Pancreas (tissue), 10 donors: Measurements from ENCODE around the gene CASQ2. TPM values are rescaled to one million over a fixed set of nuclear protein-coding genes. Genes with fewer than 3 reads are reported as not detected.

Source experiments
- ATAC-seq, 4 donors: fragments of 200-7000 bp; cut with Tn5 transposase; one replicate each; pipeline versions ENCODE4 v1.8.0 to v1.9.1; 2020; ENCODE audit warnings: mild to moderate bottlenecking in 4 of 4, moderate library complexity in 4 of 4
- DNase-seq, 6 donors: peaks; one replicate each; pipeline ENCODE4 v3.0.0-alpha.2; 2020
- FAIRE-seq: peaks from 2 replicates; lab custom pipeline; 2012; peaks lifted over from hg19 to GRCh38; lab: Jason Lieb, UNC
- H3K27ac ChIP-seq, 4 donors: fragments of 200-600 bp; sonication (generic); 1 replicate in 3 of 4; 2 replicates in 1 of 4; pipeline versions ENCODE4 v1.5.0 to v1.8.0; 2020
- H3K27me3 ChIP-seq, 4 donors: fragments of 200-600 bp; one replicate each; pipeline ENCODE4 v1.8.0; 2021
- H3K36me3 ChIP-seq, 3 donors: fragments of 200-600 bp; sonication (generic) in 1 of 3; one replicate each; pipeline versions ENCODE4 v1.5.0 to v1.8.0; 2020 to 2021
- H3K4me1 ChIP-seq, 3 donors: fragments of 200-600 bp; one replicate each; pipeline ENCODE4 v1.8.0; 2021
- H3K4me3 ChIP-seq, 4 donors: fragments of 200-600 bp; sonication (generic) in 2 of 4; one replicate each; pipeline versions ENCODE4 v1.5.0 to v1.8.0; 2020 to 2021
- H3K9me3 ChIP-seq, 4 donors: fragments of 200-600 bp; one replicate each; pipeline ENCODE4 v1.8.0; 2021
- CTCF ChIP-seq, 4 donors: fragments of 200-600 bp; sonication (generic) in 3 of 4; IDR thresholded peaks; one replicate each; pipeline versions ENCODE4 v1.5.0 to v1.8.0; 2021; ENCODE audit warnings: antibody characterized with exemption in 4 of 4
- WGBS, 2 donors: extraction: QIAGEN DNeasy Blood & Tissue Kit; methylation state at CpG; one replicate each; pipeline ENCODE4 v1.1.7; 2013; 5-methylcytosine and 5-hydroxymethylcytosine counted together
- intact Hi-C, 3 donors: fragments of 100-400 bp; cut with DNase I; formaldehyde crosslinking; loops; one replicate each; pipeline versions ENCODE4 v1.11.1 to v1.14.2; 2022
- polyA plus RNA-seq, 2 donors: library from polyadenylated mRNA; stranded (reverse); fragments of 200-250 nt; gene quantifications; one replicate each; pipeline ENCODE4 v1.2.3, GENCODE V29; 2013
- total RNA-seq, 6 donors: library from RNA; stranded (reverse); fragmentation: NEBNext Ultra II Directional in 4 of 6; extraction: Animal tissue kit (Norgen Biotek cat#: 25700) in 4 of 6; gene quantifications; one replicate each; pipeline versions ENCODE4 v1.2.1 to v1.2.4, GENCODE V29; 2021 to 2023
- donor health status: healthy with polysubstance abuse.
- donor health status: DM: no; HTN: no; CAD: no; lungs with moderate emphysema.
- donor health status: DM: no; HTN: no; CAD: no.
- donor health status: control.
- donor health status: control.
- donor health status: Bipolar disorder and iron deficiency.
- donor health status: DM: yes; HTN: yes; CAD: no.
- donor health status: DM: no; HTN: no; CAD: no.
- donor health status: DM: no; HTN: no; CAD: no.
- donor health status: DM: yes; HTN: yes; CAD: no.

Gene CASQ2
- total and polyA plus RNA-seq, 8 donors = 0.09 to 1.2 (median 0.34) TPM; not detected in 1

- H3K4me3 ChIP-seq = no peak overlapping the region
- DNase-seq (peak in 4 of 6 donors; percentile 32 to 53 (median 46)), ATAC-seq (peak; percentile 70 to 89 (median 78)), FAIRE-seq (no peak)
- peak in 1 of 4 donors; percentile 25 for TF ChIP-seq CTCF (IDR thresholded peaks at IDR 0.05)
- no peaks in the 10 kb centered on the region for H3K9me3 ChIP-seq
- H3K27me3 ChIP-seq = no peaks in the 10 kb centered on the region
- no peaks in the 10 kb centered on the region for H3K4me1 ChIP-seq
- H3K36me3 ChIP-seq = no peaks in the 10 kb centered on the region
- 0 to 2% methylated on average over 1 of the region's 1 CpG for WGBS, 2 donors
- intact Hi-C loops = no loop called here
- no peak overlapping the region for H3K27ac ChIP-seq
These were observed 4.0 kb downstream of the CASQ2 start for GRCh38 chr1:115764541-115764940.

GRCh38 chr1:115762779-115763178 is 5.7 kb downstream of the CASQ2 start:
- no peak overlapping the region for H3K4me3 ChIP-seq
- H3K27me3 ChIP-seq = no peaks in the 10 kb centered on the region
- no peak for TF ChIP-seq CTCF (IDR thresholded peaks at IDR 0.05)
- H3K27ac ChIP-seq = no peak overlapping the region
- ATAC-seq (no peak), FAIRE-seq (no peak), DNase-seq (no peak)
- H3K4me1 ChIP-seq = no peaks in the 10 kb centered on the region
- intact Hi-C loops = no loop called here
- WGBS, 2 donors = 88 to 92% methylated on average over 3 of the region's 3 CpGs
- no peaks in the 10 kb centered on the region for H3K36me3 ChIP-seq
- no peaks in the 10 kb centered on the region for H3K9me3 ChIP-seq

GRCh38 chr1:115761601-115762302 is 6.8 kb downstream of the CASQ2 start:
- DNase-seq (no peak), FAIRE-seq (no peak), ATAC-seq (peak in 3 of 4 donors; percentile 57 to 61 (median 59))
- no peak overlapping the region for H3K27ac ChIP-seq
- intact Hi-C loops = no loop called here
- WGBS, 2 donors = 80 to 84% methylated on average over 7 of the region's 7 CpGs
- no peaks in the 10 kb centered on the region for H3K9me3 ChIP-seq
- TF ChIP-seq CTCF (IDR thresholded peaks at IDR 0.05) = no peak
- no peaks in the 10 kb centered on the region for H3K4me1 ChIP-seq
- H3K4me3 ChIP-seq = no peak overlapping the region
- no peaks in the 10 kb centered on the region for H3K36me3 ChIP-seq
- no peaks in the 10 kb centered on the region for H3K27me3 ChIP-seq

GRCh38 chr1:115757856-115758255 is 10.7 kb downstream of the CASQ2 start:
- ATAC-seq = no peak
- Histone ChIP-seq H3K4me1 (peaks cover 0 to 4% (median 0%) of the 10 kb centered on the region in 3 donors), H3K27me3 (no peaks in the 10 kb centered on the region), H3K9me3 (no peaks in the 10 kb centered on the region), H3K36me3 (no peaks in the 10 kb centered on the region), H3K27ac (no peak overlapping the region), H3K4me3 (no peak overlapping the region)
- intact Hi-C loops = no loop called here
- WGBS, 2 donors = 0 to 78% methylated on average over 1 of the region's 1 CpG
- no peak for TF ChIP-seq CTCF (IDR thresholded peaks at IDR 0.05)
- DNase-seq = no peak
- no peak for FAIRE-seq

GRCh38 chr1:115757326-115757725 is 11.2 kb downstream of the CASQ2 start:
- intact Hi-C loops = no loop called here
- 72 to 85% methylated on average over 3 of the region's 3 CpGs for WGBS, 2 donors
- no peak for FAIRE-seq
- no peak overlapping the region for H3K27ac ChIP-seq
- H3K4me1 ChIP-seq = peaks cover 0 to 4% (median 0%) of the 10 kb centered on the region in 3 donors
- no peaks in the 10 kb centered on the region for H3K27me3 ChIP-seq
- H3K36me3 ChIP-seq = no peaks in the 10 kb centered on the region
- no peaks in the 10 kb centered on the region for H3K9me3 ChIP-seq
- no peak for DNase-seq
- no peak for TF ChIP-seq CTCF (IDR thresholded peaks at IDR 0.05)
- no peak for ATAC-seq
- H3K4me3 ChIP-seq = no peak overlapping the region
